SK-N-SH (cell line): ENCODE data around the gene YKT6.

ENCODE experiments used
- EP300 ChIP-seq, 2 experiments: IDR thresholded peaks; 2 replicates each; pipeline versions ENCODE4 v1.4.0 to v1.6.1; 2012; ENCODE audit warnings: borderline replicate concordance in 1 of 2, low read depth in 1 of 2, low read length in 1 of 2
- FOXM1 ChIP-seq: IDR thresholded peaks from 2 replicates; pipeline ENCODE4 v1.4.0; 2012; ENCODE audit warnings: low read depth, mild to moderate bottlenecking
- RAD21 ChIP-seq: IDR thresholded peaks from 2 replicates; pipeline ENCODE4 v1.6.1; 2012; ENCODE audit warnings: mild to moderate bottlenecking, low read length
- TF ChIP-seq, protein P1 (sequence below): fragments of 200-600 bp; sonication (generic); IDR thresholded peaks from 2 replicates; pipeline ENCODE4 v1.6.1; 2017; ENCODE audit warnings: antibody characterized with exemption, mild to moderate bottlenecking, moderate library complexity

- TF ChIP-seq, protein P1, sequence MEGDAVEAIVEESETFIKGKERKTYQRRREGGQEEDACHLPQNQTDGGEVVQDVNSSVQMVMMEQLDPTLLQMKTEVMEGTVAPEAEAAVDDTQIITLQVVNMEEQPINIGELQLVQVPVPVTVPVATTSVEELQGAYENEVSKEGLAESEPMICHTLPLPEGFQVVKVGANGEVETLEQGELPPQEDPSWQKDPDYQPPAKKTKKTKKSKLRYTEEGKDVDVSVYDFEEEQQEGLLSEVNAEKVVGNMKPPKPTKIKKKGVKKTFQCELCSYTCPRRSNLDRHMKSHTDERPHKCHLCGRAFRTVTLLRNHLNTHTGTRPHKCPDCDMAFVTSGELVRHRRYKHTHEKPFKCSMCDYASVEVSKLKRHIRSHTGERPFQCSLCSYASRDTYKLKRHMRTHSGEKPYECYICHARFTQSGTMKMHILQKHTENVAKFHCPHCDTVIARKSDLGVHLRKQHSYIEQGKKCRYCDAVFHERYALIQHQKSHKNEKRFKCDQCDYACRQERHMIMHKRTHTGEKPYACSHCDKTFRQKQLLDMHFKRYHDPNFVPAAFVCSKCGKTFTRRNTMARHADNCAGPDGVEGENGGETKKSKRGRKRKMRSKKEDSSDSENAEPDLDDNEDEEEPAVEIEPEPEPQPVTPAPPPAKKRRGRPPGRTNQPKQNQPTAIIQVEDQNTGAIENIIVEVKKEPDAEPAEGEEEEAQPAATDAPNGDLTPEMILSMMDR: no peak
- TF ChIP-seq RAD21 (no peak), EP300 (IDR thresholded peaks at IDR 0.05; ENCODE audit: borderline replicate concordance in 1 of 2, low read depth in 1 of 2, low read length in 1 of 2) (no peak), FOXM1 (no peak)
Measured at GRCh38 chr7:44175730-44176129, 25.0 kb upstream of the YKT6 start.
